ENCODE measurements around the gene MAGI3.
A peak's percentile ranks its signal among the peaks of the same experiment; 100 is the strongest.

MAGI3 gene

DNA sequence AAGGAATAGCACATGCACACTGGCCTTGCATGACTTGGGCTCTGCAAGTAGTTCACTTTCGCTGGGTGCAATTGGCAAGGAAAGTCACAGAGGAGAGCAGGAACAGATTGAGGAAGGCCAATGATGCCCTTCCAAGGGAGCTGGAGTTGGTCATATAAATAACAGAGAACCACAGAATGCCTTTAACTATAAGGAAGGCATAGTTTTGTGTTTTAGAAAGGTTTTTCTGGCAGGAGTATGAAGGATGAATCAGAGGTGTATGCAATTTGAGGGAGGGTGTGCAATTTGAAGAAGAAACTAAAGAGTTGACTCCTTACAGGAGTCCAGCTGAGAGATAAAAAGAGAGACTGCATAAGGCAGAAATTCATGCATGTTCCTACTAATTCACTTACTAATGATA, 256.8 kb downstream of the MAGI3 start:
- peaks cover 0 to 27% of the 10 kb centered on the region in 2 donors for H3K36me3 ChIP-seq (replicated peaks in 1 of 2; ENCODE audit: control insufficient read depth in 2 of 2, insufficient read depth in 2 of 2, low read length in 2 of 2)
- no CpG with 5 or more reads among the region's 1 CpG for WGBS, 2 donors (ENCODE audit: extremely low coverage in 2 of 2, insufficient read length in 2 of 2, insufficient replicate concordance in 1 of 2)
- no peaks in the 10 kb centered on the region for H3K4me1 ChIP-seq (ENCODE audit: control insufficient read depth in 2 of 2, insufficient read depth in 1 of 2, low read depth in 1 of 2, low read length in 2 of 2)
- no peaks in the 10 kb centered on the region for H3K27me3 ChIP-seq (ENCODE audit: control insufficient read depth in 3 of 3, insufficient read depth in 3 of 3, low read depth in 1 of 3, low read length in 3 of 3)
- no peak overlapping the region for H3K14ac ChIP-seq (ENCODE audit: low read length)
- H2BK12ac ChIP-seq (ENCODE audit: low read length) = no peak overlapping the region
- H2AK5ac ChIP-seq (ENCODE audit: low read depth, low read length) = no peak overlapping the region
- H3K4me2 ChIP-seq (ENCODE audit: insufficient read depth, low read length, poor library complexity, severe bottlenecking) = no peak overlapping the region
- H3K4me3 ChIP-seq (ENCODE audit: low read length in 2 of 2) = no peak overlapping the region
- no peak overlapping the region for H3K23ac ChIP-seq (ENCODE audit: low read depth, low read length, poor library complexity)
- H2BK120ac ChIP-seq (ENCODE audit: low read depth, low read length) = no peak overlapping the region
- H4K8ac ChIP-seq (ENCODE audit: low read depth, low read length) = no peak overlapping the region
- no peaks in the 10 kb centered on the region for H3K79me1 ChIP-seq (ENCODE audit: low read depth, low read length)
- H3K18ac ChIP-seq (ENCODE audit: low read length) = no peak overlapping the region
- no peak overlapping the region for H3K4ac ChIP-seq (ENCODE audit: low read length)
- no peak overlapping the region for H2BK15ac ChIP-seq (ENCODE audit: low read length)
- no peak overlapping the region for H4K91ac ChIP-seq (ENCODE audit: low read depth, low read length, poor library complexity)
- no peak overlapping the region for H3K27ac ChIP-seq (replicated peaks; ENCODE audit: low read length)
- H3K9me3 ChIP-seq (replicated peaks in 1 of 2; ENCODE audit: control insufficient read depth in 2 of 2, insufficient read depth in 1 of 2, low read depth in 1 of 2, low read length in 2 of 2) = no peaks in the 10 kb centered on the region
- H2AFZ ChIP-seq (ENCODE audit: low read length) = no peak overlapping the region
- DNase-seq (ENCODE audit: low spot score) = no peak
- no peak overlapping the region for H2BK5ac ChIP-seq (ENCODE audit: low read length)
- H3K9ac ChIP-seq (ENCODE audit: low read depth, low read length, poor library complexity) = no peak overlapping the region

DNA sequence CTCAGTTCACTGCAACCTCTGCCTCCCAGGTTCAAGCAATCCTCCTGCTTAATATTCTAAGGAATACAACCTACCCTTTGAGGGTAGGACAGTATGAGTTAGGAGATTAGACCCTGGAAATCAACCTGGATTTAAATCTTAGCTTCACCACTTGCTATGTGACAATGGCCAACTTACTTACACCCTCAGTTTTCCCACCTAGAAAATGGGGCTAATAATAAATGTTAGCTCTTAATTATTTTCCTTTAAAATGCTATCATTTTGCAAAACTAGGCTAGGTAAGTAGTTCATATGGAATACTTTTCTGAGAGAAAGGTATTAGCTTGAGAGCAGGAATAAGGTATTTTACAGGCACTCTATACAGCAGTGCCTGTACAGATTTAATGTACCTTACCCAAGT, 258.2 kb downstream of the MAGI3 start:
- DNase-seq (ENCODE audit: low spot score) = no peak
- H2BK120ac ChIP-seq (ENCODE audit: low read depth, low read length) = no peak overlapping the region
- no peak overlapping the region for H2BK5ac ChIP-seq (ENCODE audit: low read length)
- no peaks in the 10 kb centered on the region for H3K9me3 ChIP-seq (replicated peaks in 1 of 2; ENCODE audit: control insufficient read depth in 2 of 2, insufficient read depth in 1 of 2, low read depth in 1 of 2, low read length in 2 of 2)
- H3K27ac ChIP-seq (replicated peaks; ENCODE audit: low read length) = no peak overlapping the region
- no peak overlapping the region for H2AFZ ChIP-seq (ENCODE audit: low read length)
- no peak overlapping the region for H2BK15ac ChIP-seq (ENCODE audit: low read length)
- H2AK5ac ChIP-seq (ENCODE audit: low read depth, low read length) = no peak overlapping the region
- H4K8ac ChIP-seq (ENCODE audit: low read depth, low read length) = no peak overlapping the region
- H3K79me1 ChIP-seq (ENCODE audit: low read depth, low read length) = no peaks in the 10 kb centered on the region
- no peak overlapping the region for H2BK12ac ChIP-seq (ENCODE audit: low read length)
- no peak overlapping the region for H4K91ac ChIP-seq (ENCODE audit: low read depth, low read length, poor library complexity)
- H3K9ac ChIP-seq (ENCODE audit: low read depth, low read length, poor library complexity) = no peak overlapping the region
- no peak overlapping the region for H3K4me2 ChIP-seq (ENCODE audit: insufficient read depth, low read length, poor library complexity, severe bottlenecking)
- H3K4ac ChIP-seq (ENCODE audit: low read length) = no peak overlapping the region
- H3K14ac ChIP-seq (ENCODE audit: low read length) = no peak overlapping the region
- H3K27me3 ChIP-seq (ENCODE audit: control insufficient read depth in 3 of 3, insufficient read depth in 3 of 3, low read depth in 1 of 3, low read length in 3 of 3) = no peaks in the 10 kb centered on the region
- no peak overlapping the region for H3K18ac ChIP-seq (ENCODE audit: low read length)
- no peak overlapping the region for H3K23ac ChIP-seq (ENCODE audit: low read depth, low read length, poor library complexity)
- peaks cover 0 to 26% of the 10 kb centered on the region in 2 donors for H3K36me3 ChIP-seq (replicated peaks in 1 of 2; ENCODE audit: control insufficient read depth in 2 of 2, insufficient read depth in 2 of 2, low read length in 2 of 2)
- H3K4me1 ChIP-seq (ENCODE audit: control insufficient read depth in 2 of 2, insufficient read depth in 1 of 2, low read depth in 1 of 2, low read length in 2 of 2) = no peaks in the 10 kb centered on the region
- H3K4me3 ChIP-seq (ENCODE audit: low read length in 2 of 2) = no peak overlapping the region

DNA sequence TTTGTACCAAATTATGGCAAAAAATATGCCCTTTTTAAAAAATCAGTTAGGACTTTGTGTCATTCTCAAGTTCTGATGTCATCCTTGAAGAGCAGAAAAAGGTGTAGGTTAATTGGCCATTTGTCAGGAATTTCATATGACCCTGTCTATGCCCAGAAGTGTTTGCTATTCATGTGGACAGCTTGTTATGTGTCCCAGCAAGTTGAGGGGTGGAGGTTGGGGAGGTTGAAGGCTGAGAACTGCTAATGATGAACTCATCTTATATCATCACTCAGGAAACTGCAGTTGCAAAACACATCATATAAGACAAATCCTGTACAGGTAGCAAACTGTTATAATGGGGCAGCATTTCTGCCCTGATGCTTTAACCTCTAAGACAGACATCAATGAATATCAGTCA, 262.5 kb downstream of the MAGI3 start:
- Histone ChIP-seq H2BK12ac (ENCODE audit: low read length) (no peak overlapping the region), H3K18ac (ENCODE audit: low read length) (no peak overlapping the region), H3K27ac (replicated peaks; ENCODE audit: low read length) (no peak overlapping the region), H3K9ac (ENCODE audit: low read depth, low read length, poor library complexity) (no peak overlapping the region), H2AK5ac (ENCODE audit: low read depth, low read length) (no peak overlapping the region), H3K9me3 (replicated peaks in 1 of 2; ENCODE audit: control insufficient read depth in 2 of 2, insufficient read depth in 1 of 2, low read depth in 1 of 2, low read length in 2 of 2) (no peaks in the 10 kb centered on the region), H3K4me3 (ENCODE audit: low read length in 2 of 2) (no peak overlapping the region), H2BK5ac (ENCODE audit: low read length) (no peak overlapping the region), H3K4ac (ENCODE audit: low read length) (no peak overlapping the region), H3K36me3 (replicated peaks in 1 of 2; ENCODE audit: control insufficient read depth in 2 of 2, insufficient read depth in 2 of 2, low read length in 2 of 2) (peaks cover 2 to 28% of the 10 kb centered on the region in 2 donors), H4K8ac (ENCODE audit: low read depth, low read length) (no peak overlapping the region), H3K23ac (ENCODE audit: low read depth, low read length, poor library complexity) (no peak overlapping the region), H3K4me2 (ENCODE audit: insufficient read depth, low read length, poor library complexity, severe bottlenecking) (no peak overlapping the region), H3K14ac (ENCODE audit: low read length) (no peak overlapping the region), H4K91ac (ENCODE audit: low read depth, low read length, poor library complexity) (no peak overlapping the region), H3K27me3 (ENCODE audit: control insufficient read depth in 3 of 3, insufficient read depth in 3 of 3, low read depth in 1 of 3, low read length in 3 of 3) (no peaks in the 10 kb centered on the region), H2AFZ (ENCODE audit: low read length) (no peak overlapping the region), H3K79me1 (ENCODE audit: low read depth, low read length) (no peaks in the 10 kb centered on the region), H3K4me1 (ENCODE audit: control insufficient read depth in 2 of 2, insufficient read depth in 1 of 2, low read depth in 1 of 2, low read length in 2 of 2) (no peaks in the 10 kb centered on the region), H2BK120ac (ENCODE audit: low read depth, low read length) (no peak overlapping the region), H2BK15ac (ENCODE audit: low read length) (no peak overlapping the region)
- DNase-seq (ENCODE audit: low spot score) = no peak

DNA sequence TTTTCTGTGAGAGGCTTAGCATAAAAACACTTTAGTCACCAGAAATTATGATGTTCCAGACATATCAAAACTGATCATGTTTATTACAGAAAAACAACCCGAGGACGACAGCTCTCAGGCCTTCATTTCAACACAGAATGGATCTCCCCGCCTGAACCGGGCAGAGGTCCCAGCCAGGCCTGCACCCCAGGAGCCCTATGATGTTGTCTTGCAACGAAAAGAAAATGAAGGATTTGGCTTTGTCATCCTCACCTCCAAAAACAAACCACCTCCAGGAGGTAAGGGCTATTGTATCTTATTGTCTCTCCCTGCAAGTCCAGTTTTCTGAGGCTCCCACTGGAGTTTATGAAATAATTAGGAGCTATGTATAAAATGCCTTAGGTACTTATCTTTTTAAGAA, 263.4 kb downstream of the MAGI3 start:
- H2BK5ac ChIP-seq (ENCODE audit: low read length) = no peak overlapping the region
- no peak overlapping the region for H3K4ac ChIP-seq (ENCODE audit: low read length)
- no peak overlapping the region for H3K9ac ChIP-seq (ENCODE audit: low read depth, low read length, poor library complexity)
- H2BK12ac ChIP-seq (ENCODE audit: low read length) = no peak overlapping the region
- H4K8ac ChIP-seq (ENCODE audit: low read depth, low read length) = no peak overlapping the region
- no peak overlapping the region for H3K27ac ChIP-seq (replicated peaks; ENCODE audit: low read length)
- H3K14ac ChIP-seq (ENCODE audit: low read length) = no peak overlapping the region
- WGBS, 2 donors (ENCODE audit: extremely low coverage in 2 of 2, insufficient read length in 2 of 2, insufficient replicate concordance in 1 of 2) = no CpG with 5 or more reads among the region's 5 CpGs
- H2BK15ac ChIP-seq (ENCODE audit: low read length) = no peak overlapping the region
- no peak overlapping the region for H2AFZ ChIP-seq (ENCODE audit: low read length)
- H2AK5ac ChIP-seq (ENCODE audit: low read depth, low read length) = no peak overlapping the region
- no peak overlapping the region for H3K23ac ChIP-seq (ENCODE audit: low read depth, low read length, poor library complexity)
- no peak overlapping the region for H4K91ac ChIP-seq (ENCODE audit: low read depth, low read length, poor library complexity)
- H3K4me1 ChIP-seq (ENCODE audit: control insufficient read depth in 2 of 2, insufficient read depth in 1 of 2, low read depth in 1 of 2, low read length in 2 of 2) = no peaks in the 10 kb centered on the region
- DNase-seq (ENCODE audit: low spot score) = no peak
- H3K36me3 ChIP-seq (replicated peaks in 1 of 2; ENCODE audit: control insufficient read depth in 2 of 2, insufficient read depth in 2 of 2, low read length in 2 of 2) = peaks cover 2 to 24% of the 10 kb centered on the region in 2 donors
- H3K18ac ChIP-seq (ENCODE audit: low read length) = no peak overlapping the region
- H3K9me3 ChIP-seq (replicated peaks in 1 of 2; ENCODE audit: control insufficient read depth in 2 of 2, insufficient read depth in 1 of 2, low read depth in 1 of 2, low read length in 2 of 2) = no peaks in the 10 kb centered on the region
- H3K4me2 ChIP-seq (ENCODE audit: insufficient read depth, low read length, poor library complexity, severe bottlenecking) = peak overlapping the region; percentile 18
- H2BK120ac ChIP-seq (ENCODE audit: low read depth, low read length) = no peak overlapping the region
- no peak overlapping the region for H3K4me3 ChIP-seq (ENCODE audit: low read length in 2 of 2)
- H3K79me1 ChIP-seq (ENCODE audit: low read depth, low read length) = no peaks in the 10 kb centered on the region
- no peaks in the 10 kb centered on the region for H3K27me3 ChIP-seq (ENCODE audit: control insufficient read depth in 3 of 3, insufficient read depth in 3 of 3, low read depth in 1 of 3, low read length in 3 of 3)
